GM23248 (cell line): Measurements from ENCODE around the gene CNTNAP1.

ENCODE experiments used
- EZH2 ChIP-seq: fragments of 200-600 bp; sonication (generic); IDR thresholded peaks from 2 replicates; pipeline ENCODE4 v1.6.1; 2018; ENCODE audit warnings: antibody characterized with exemption, mild to moderate bottlenecking; ENCODE audit not compliant: insufficient read depth, poor library complexity, severe bottlenecking
- EZH2phosphoT487 ChIP-seq: fragments of 200-600 bp; sonication (generic); IDR thresholded peaks from 2 replicates; pipeline ENCODE4 v1.6.1; 2018; ENCODE audit warnings: antibody characterized with exemption, moderate library complexity, mild to moderate bottlenecking, low read depth; ENCODE audit not compliant: insufficient read depth

DNA sequence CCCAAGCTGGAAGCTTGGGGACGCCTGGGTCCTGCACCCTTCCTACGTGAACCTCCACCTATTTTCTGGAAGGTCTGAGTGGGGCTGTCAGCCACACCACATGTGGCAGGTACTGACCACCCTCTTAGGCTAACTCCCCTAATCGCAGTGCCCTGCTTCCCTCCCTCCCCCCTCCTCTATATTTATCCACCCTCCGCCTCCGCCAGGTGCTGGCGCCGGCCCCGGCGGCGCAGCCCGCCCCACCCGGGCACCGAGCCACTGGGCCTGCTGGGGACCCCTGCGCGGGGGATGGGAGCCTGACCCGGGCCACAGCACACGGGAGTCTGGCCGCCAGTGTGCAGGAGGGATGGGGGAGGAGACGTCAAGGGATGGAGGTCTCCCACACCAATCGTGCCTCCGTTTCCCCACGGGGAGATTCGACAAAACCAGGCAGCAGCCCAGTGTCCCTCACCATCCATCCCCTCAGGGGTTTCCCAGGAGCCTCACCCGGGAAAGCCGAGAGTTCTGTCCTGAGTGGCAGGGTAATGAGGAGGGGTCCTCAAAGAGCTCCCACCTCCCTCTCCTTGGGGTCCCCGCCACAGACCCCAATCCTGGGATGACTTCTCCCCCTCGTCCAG lies 6.9 kb upstream of the CNTNAP1 start:
- no peak for TF ChIP-seq EZH2
- TF ChIP-seq EZH2phosphoT487: no peak
